ENCODE measurements around the gene TJP3. TPM values are rescaled to one million over a fixed set of nuclear protein-coding genes. Genes with fewer than 3 reads are reported as not detected.

TJP3 gene
- total RNA-seq (ENCODE audit: low replicate concordance) = 14.7 and 32.5 TPM in 2 replicates

- Histone ChIP-seq H2AFZ (replicated peaks) (no peak within 1 kb of the TSS), H3K27ac (no peak within 1 kb of the TSS), H3K4me1 (peaks cover 9% of the 10 kb centered on the region), H3K27me3 (no peaks in the 10 kb centered on the region), H3K79me2 (ENCODE audit: low read depth) (no peaks in the 10 kb centered on the region), H3K9me3 (ENCODE audit: low read depth) (no peaks in the 10 kb centered on the region), H3K4me3 (no peak within 1 kb of the TSS), H4K20me1 (ENCODE audit: low read depth) (no peaks in the 10 kb centered on the region), H3F3A (ENCODE audit: low read depth) (peaks cover 2% of the 10 kb centered on the region), H3K9ac (no peak within 1 kb of the TSS), H3K4me2 (peak within 1 kb of the TSS; percentile 6), H3K36me3 (no peaks in the 10 kb centered on the region)
- DNase-seq (ENCODE audit: low spot score) = no peak
- Mint-ChIP-seq H3K4me3 (peak within 1 kb of the TSS; percentile 13), H3K9me3 (no peaks in the 10 kb centered on the region), H3K27me3 (ENCODE audit: insufficient read depth, low read depth) (peaks cover 5% of the 10 kb centered on the region), H3K27ac (no peak within 1 kb of the TSS), H3K36me3 (no peaks in the 10 kb centered on the region), H3K4me1 (peaks cover 5% of the 10 kb centered on the region)
- TF ChIP-seq, protein P1, sequence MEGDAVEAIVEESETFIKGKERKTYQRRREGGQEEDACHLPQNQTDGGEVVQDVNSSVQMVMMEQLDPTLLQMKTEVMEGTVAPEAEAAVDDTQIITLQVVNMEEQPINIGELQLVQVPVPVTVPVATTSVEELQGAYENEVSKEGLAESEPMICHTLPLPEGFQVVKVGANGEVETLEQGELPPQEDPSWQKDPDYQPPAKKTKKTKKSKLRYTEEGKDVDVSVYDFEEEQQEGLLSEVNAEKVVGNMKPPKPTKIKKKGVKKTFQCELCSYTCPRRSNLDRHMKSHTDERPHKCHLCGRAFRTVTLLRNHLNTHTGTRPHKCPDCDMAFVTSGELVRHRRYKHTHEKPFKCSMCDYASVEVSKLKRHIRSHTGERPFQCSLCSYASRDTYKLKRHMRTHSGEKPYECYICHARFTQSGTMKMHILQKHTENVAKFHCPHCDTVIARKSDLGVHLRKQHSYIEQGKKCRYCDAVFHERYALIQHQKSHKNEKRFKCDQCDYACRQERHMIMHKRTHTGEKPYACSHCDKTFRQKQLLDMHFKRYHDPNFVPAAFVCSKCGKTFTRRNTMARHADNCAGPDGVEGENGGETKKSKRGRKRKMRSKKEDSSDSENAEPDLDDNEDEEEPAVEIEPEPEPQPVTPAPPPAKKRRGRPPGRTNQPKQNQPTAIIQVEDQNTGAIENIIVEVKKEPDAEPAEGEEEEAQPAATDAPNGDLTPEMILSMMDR (IDR thresholded peaks at IDR 0.05) = no peak
- TF ChIP-seq EZH2 (IDR thresholded peaks at IDR 0.05) = no peak
- no peak for TF ChIP-seq EZH2phosphoT487 (IDR thresholded peaks at IDR 0.05)
These were observed at the start of gene TJP3 for GRCh38 chr19:3708207-3708931. TSS of gene TJP3 (plus strand) at chr19:3708384. CDS start at chr19:3728433, 20,049 bp downstream.

GRCh38 chr19:3658870-3659745, 49.1 kb upstream of the TJP3 start:
- H3K27me3 ChIP-seq = no peaks in the 10 kb centered on the region
- H3K27me3 Mint-ChIP-seq (ENCODE audit: insufficient read depth, low read depth) = peaks cover 5% of the 10 kb centered on the region
- no peak overlapping the region for H2AFZ ChIP-seq (replicated peaks)
- no peak overlapping the region for H3K4me2 ChIP-seq
- H3K4me1 Mint-ChIP-seq = no peaks in the 10 kb centered on the region
- H3K27ac ChIP-seq = no peak overlapping the region
- TF ChIP-seq, protein P1 (IDR thresholded peaks at IDR 0.05) = no peak
- no peak for TF ChIP-seq EZH2 (IDR thresholded peaks at IDR 0.05)
- TF ChIP-seq EZH2phosphoT487 (IDR thresholded peaks at IDR 0.05) = no peak
- no peaks in the 10 kb centered on the region for H3K36me3 ChIP-seq
- no peaks in the 10 kb centered on the region for H3K9me3 ChIP-seq (ENCODE audit: low read depth)
- no peak overlapping the region for H3K27ac Mint-ChIP-seq
- H3K4me3 Mint-ChIP-seq = no peak overlapping the region
- H3K4me3 ChIP-seq = no peak overlapping the region
- no peaks in the 10 kb centered on the region for H4K20me1 ChIP-seq (ENCODE audit: low read depth)
- no peaks in the 10 kb centered on the region for H3K4me1 ChIP-seq
- no peaks in the 10 kb centered on the region for H3K9me3 Mint-ChIP-seq
- DNase-seq (ENCODE audit: low spot score) = no peak
- H3F3A ChIP-seq (ENCODE audit: low read depth) = no peaks in the 10 kb centered on the region
- no peaks in the 10 kb centered on the region for H3K79me2 ChIP-seq (ENCODE audit: low read depth)
- H3K9ac ChIP-seq = no peak overlapping the region
- H3K36me3 Mint-ChIP-seq = peaks cover 7% of the 10 kb centered on the region

DNA sequence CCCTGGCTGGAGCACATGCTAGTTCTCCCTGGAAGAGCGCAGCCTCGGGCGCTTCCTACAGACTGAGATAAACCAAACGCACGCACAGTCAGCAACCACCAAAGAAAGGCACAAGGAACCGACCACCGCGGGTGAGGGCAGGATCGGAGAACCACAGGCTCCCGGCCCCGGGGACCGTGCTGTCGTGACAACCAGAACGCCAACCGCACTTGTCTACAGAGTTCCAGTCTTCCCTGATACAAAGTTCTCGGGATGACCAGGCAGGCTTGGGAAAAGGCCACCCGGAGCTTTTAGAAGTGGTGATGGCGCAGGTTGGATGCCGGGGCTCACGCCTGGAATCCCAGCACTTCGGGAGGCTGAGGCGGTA, 48.5 kb upstream of the TJP3 start:
- no peak overlapping the region for H3K9ac ChIP-seq
- DNase-seq (ENCODE audit: low spot score) = no peak
- H3K27ac ChIP-seq = no peak overlapping the region
- Mint-ChIP-seq H3K27me3 (ENCODE audit: insufficient read depth, low read depth) (peaks cover 6% of the 10 kb centered on the region), H3K4me1 (no peaks in the 10 kb centered on the region), H3K27ac (no peak overlapping the region), H3K4me3 (no peak overlapping the region), H3K36me3 (peaks cover 7% of the 10 kb centered on the region), H3K9me3 (no peaks in the 10 kb centered on the region)
- no peak overlapping the region for H3K4me3 ChIP-seq
- no peaks in the 10 kb centered on the region for H4K20me1 ChIP-seq (ENCODE audit: low read depth)
- H3F3A ChIP-seq (ENCODE audit: low read depth) = no peaks in the 10 kb centered on the region
- no peaks in the 10 kb centered on the region for H3K4me1 ChIP-seq
- H2AFZ ChIP-seq (replicated peaks) = no peak overlapping the region
- H3K27me3 ChIP-seq = no peaks in the 10 kb centered on the region
- no peaks in the 10 kb centered on the region for H3K9me3 ChIP-seq (ENCODE audit: low read depth)
- H3K79me2 ChIP-seq (ENCODE audit: low read depth) = no peaks in the 10 kb centered on the region
- TF ChIP-seq EZH2phosphoT487 (IDR thresholded peaks at IDR 0.05) = no peak
- no peak for TF ChIP-seq EZH2 (IDR thresholded peaks at IDR 0.05)
- TF ChIP-seq, protein P1 (IDR thresholded peaks at IDR 0.05) = no peak
- H3K36me3 ChIP-seq = no peaks in the 10 kb centered on the region
- H3K4me2 ChIP-seq = no peak overlapping the region

Measured in neural progenitor cell (in vitro differentiated cells).